Measurements from ENCODE around the gene PKHD1.

DNA sequence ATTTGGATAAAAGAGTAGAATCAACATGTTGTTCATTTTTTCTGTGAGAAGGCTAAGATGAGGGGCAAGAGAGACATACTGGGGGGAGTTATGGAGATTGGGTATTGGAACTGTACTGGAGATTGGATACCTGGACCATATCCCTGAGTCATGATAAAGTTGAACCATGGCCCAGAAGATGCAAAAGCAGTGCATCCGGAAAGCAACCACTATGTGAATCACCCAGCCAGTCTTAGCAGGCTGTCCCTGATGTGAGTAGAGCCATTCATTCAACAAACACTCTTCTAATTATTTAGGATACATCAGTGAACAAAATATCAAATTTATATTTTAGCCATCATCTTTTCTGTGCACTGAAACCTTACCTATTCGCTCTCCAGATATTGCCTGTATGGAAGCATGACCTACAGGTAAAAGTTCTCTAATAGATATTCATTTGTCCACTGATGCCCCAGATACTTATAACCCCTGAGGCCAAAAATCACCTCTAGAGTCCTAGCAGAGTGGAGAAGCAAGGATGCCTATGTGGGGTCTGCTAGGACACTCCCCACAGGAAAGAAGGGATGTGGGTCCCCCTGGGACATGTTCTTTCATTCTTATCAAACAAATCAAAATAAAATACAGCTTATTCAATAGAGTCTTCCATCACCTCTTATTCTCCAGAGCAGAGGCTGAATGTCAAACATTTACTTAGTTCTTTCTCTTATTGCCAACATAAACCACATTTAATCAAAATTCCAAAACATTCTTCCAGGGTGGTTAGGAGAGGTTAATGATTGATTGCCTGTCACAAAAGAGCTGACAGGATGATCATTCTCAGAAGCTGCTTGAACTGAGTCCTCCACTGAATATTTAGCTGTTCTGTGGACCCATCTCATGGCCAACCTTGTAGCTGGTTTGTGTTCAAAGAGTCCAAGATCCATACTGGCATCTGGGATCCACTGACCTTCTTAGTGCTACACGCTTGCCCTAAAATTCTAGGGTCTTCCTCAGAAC lies 37.0 kb upstream of the PKHD1 start:
- TF ChIP-seq, protein P1, sequence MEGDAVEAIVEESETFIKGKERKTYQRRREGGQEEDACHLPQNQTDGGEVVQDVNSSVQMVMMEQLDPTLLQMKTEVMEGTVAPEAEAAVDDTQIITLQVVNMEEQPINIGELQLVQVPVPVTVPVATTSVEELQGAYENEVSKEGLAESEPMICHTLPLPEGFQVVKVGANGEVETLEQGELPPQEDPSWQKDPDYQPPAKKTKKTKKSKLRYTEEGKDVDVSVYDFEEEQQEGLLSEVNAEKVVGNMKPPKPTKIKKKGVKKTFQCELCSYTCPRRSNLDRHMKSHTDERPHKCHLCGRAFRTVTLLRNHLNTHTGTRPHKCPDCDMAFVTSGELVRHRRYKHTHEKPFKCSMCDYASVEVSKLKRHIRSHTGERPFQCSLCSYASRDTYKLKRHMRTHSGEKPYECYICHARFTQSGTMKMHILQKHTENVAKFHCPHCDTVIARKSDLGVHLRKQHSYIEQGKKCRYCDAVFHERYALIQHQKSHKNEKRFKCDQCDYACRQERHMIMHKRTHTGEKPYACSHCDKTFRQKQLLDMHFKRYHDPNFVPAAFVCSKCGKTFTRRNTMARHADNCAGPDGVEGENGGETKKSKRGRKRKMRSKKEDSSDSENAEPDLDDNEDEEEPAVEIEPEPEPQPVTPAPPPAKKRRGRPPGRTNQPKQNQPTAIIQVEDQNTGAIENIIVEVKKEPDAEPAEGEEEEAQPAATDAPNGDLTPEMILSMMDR (IDR thresholded peaks at IDR 0.05), result no peak
- TF ChIP-seq POLR2A (IDR thresholded peaks at IDR 0.05), result no peak

Data from adrenal gland (tissue), 5 donors.